DMS153 treated with DMSO at 0.1 percent for 48 hours (cell line): ENCODE measurements around the gene WWC1.
"Not testable (repeated sequence)": the region's sequence is repeated elsewhere in the genome, so short reads cannot be mapped to it uniquely, and the experiment has no call there.

Source experiments
- DNase-seq: peaks from one replicate; lab custom pipeline; 2025; ENCODE audit not compliant: unreplicated experiment; lab: John Stamatoyannopoulos, UW

The WWC1 gene

DNA sequence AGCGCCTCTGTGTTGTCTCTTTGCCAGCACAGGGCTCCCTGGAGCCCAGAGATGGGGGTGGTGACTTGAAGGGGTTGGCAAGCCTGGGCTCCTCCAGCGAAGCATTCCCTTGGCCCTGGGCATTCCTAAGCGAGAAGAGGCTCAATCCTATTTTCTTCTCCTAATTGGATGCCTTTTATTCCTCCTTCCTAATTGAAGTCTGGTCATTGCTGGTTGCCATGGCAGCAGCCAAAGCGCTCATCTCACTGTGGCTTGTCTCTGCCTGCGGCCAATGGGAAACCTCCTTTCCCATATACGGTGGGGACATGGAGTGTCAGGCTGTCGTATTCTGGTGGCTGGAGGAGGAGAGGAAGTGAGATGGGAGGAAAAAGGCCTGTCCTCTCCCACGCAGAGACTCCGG is 142.6 kb downstream of the WWC1 start:
- no peak for DNase-seq

- no peak for DNase-seq
Measured at GRCh38 chr5:168434746-168435321, 143.4 kb downstream of the WWC1 start.

DNA sequence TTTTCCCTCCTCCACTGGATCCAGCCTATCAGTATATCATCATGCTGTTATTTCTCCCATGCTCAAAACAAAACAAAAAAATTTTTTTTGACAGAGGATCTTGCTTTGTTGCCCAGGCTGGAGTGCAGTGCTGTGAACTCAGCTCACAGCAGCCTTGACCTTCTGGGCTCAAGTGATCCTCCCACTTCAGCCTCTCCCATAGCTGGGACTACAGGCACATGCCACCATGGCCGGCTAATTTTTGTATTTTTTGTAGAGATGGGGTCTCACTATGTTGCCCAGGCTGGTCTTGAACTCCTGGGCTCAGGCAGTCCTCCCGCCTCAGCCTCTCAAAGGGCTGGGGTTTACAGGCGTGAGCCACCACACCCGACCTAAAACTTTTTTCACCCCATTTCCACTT is 143.9 kb downstream of the WWC1 start:
- not testable (repeated sequence) for DNase-seq

- DNase-seq, result no peak
Measured at GRCh38 chr5:168438349-168438748, 146.9 kb downstream of the WWC1 start.

DNA sequence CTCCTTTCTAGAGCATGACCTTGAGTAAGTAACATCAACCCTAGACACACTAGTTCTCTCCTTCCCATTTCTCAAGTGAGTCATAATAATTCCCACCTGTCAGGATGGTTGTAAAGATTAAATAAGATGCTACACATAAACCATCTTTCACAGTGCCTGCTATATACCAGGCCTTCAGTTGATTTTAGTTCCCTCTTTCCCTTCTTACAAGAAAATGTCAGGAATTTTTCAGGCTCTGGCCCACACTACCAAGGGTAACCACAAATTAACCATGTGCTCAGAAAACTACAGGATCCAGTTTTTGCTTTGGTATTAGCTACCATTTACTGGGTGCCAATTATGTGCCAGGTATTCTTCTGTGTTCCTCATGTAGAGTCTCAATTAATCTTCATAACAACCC is 152.1 kb downstream of the WWC1 start:
- no peak for DNase-seq

DNA sequence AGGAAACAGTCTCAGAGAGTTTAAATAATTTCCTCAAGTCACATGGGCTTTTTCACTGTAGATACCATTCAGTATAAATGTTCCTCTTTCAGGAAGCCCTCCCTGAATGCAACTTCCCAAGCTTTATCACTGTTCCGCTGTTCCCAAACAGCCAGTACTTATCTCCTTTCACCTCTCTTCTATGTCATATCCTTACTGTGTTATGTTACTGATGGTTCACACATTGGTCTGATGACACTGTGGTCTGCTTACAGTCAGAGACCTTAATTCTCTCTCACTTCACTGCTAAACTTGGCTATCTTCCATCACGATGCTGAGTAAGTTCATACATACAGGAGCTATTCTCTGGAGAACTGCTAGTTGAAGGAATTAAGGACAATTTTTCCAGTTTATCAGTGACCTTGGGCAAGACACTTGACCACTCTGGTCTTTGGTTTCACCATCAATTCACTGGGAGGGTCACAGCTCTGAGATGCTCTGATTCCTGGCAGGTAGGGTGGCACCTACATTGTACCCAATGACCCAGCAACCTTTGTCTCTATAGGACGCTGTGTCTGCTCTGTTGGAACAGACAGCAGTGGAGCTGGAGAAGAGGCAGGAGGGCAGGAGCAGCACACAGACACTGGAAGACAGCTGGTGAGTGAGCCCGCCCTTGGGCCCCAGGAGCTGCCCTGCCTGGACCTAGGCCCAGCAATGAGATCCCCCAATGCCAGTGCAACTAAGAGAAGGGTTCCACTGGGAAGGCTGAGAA is 152.7 kb downstream of the WWC1 start:
- no peak for DNase-seq

DNA sequence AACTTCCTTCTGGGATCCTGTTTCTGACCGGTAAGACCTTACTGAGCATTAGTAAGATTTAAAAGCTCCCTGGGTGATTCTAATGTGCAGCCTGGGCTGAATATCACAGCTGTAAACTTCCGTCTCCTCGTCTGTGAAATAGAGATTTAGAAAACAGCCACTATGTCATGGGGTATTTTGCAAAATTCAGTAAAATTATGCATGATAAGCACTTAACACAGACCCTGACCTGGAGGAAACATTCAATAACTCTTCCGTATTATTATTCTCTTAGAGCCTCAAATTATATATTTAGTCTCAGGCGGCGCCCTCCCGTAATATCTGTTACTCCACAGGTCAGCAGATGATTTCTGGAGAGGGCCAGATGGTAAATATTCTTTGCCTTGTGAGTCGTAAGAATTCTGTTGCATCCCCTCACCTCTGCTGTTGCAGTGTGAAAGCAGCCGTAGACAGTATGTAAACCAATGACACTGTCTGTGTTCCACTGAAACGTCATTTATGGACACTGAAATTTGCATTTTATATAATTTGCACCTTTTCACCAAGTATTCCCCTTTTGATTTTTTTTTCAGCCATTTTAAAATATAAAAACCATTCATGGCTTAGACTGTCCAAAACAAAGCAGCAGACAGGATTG is 155.7 kb downstream of the WWC1 start:
- no peak for DNase-seq

- DNase-seq, result no peak
Measured at GRCh38 chr5:168447808-168448207, 156.4 kb downstream of the WWC1 start.

DNA sequence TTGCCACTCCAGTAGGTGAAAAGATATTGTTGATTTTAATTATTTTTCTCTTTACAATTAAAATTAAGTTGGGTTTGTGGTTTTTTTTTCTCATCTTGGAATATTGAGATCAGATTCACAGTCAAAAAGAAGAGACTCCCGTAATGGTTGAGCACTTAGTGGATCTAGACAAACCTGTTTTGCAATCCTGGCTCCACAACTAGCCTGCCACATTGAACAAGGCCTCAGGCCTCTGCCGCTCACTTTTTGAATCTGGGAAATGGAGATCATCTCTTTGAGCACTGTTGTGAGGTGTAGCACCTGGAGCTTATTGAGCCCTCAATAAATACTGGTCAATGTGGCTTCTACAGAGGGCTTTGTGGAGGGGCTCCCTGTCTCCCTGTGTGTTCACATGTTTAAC is 157.7 kb downstream of the WWC1 start:
- DNase-seq, result no peak

DNA sequence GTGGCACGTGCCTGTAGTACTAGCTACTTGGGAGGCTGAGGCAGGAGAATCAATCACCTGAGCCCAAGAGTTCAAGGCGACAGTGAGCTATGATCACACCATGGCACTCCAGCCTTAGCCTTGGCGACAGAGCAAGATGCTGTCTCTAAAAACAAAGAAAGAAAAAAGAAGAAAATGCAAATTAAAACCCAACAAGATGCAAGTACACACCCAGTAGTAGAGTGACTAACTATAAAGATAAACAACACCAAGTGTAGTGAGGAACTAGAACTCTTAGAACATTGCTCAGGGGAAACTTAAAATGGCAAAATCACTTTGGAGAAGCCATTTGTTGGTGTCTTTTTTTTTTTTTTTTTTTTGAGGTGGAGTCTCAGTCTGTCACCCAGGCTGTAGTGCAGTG is 160.1 kb downstream of the WWC1 start:
- DNase-seq, result no peak

GRCh38 chr5:168455201-168455600 is 163.8 kb downstream of the WWC1 start:
- DNase-seq, result no peak

DNA sequence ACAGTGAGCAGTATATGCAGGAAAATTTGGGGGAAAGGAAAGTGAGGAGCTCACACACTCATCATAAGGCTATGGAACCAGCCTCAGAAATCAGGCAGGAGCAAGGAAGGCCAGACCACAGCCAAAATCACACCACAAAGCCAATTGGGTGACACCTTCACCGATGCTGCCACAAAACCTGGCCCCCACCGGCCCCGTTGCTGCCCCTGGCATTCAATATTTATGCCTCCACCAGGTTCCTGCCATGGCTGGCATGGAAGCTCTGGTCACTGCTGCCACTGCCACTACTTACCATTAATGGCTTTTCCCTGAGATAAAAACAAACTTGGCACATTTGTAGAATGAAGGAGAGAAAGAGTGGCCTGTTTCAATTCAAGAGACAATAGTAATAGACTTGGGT is 166.1 kb downstream of the WWC1 start:
- DNase-seq, result no peak

DNA sequence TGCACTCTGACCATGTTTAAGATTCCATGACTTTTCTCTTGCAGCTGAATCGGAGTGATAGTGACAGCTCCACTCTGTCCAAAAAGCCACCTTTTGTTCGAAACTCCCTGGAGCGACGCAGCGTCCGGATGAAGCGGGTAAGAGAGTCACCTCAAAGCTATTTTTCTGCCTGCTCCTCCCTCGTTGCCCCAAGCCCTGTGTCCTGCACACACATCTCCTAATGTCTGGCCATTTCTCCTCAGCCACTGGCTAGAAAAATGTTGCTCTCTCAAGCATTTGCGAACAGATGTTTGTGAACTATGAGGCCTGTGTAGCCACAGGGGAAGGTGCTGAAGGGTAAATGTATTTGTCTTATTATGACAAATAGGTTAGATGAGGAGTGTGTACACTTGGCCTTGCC is 169.2 kb downstream of the WWC1 start:
- DNase-seq, result no peak

DNA sequence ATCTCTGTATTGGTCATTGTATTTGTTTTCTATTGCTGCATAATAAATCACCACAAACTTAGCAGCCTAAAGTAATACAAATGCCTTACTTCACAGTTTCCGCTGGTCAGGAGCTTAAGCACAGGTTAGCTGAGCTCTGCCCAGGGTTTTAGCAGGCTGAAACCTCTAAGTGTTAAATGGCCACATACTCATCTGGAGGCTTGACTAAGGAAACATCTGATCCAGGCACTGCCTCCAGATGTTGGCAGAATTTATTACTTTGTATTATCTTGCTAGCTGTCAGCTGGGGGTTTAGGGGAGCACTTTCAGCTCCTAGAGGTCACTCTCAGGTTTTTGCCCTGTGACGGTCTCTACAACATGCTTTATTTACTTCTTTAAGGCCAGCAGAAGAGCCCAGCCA is 171.6 kb downstream of the WWC1 start:
- no peak for DNase-seq

DNA sequence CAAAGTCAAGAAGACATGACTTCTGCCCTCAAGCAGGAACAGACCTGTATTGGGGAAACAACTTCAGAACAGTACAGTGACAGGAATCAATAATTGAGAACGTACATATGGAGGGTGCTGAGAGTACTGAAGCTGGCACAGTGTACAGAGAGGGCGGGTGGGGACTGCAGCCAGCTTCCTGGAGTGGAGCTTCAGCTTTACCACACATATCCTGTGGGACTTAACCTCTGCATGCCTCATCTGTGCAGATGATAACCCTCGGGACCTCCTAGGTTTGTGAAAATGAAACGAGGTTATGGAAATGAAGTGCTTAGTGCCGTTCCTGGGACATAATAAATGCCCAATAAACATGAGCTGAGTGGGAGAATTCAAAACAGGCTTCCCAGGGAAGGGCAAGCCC is 172.8 kb downstream of the WWC1 start:
- no peak for DNase-seq

- DNase-seq, result no peak
Measured at GRCh38 chr5:168464641-168465040, 173.2 kb downstream of the WWC1 start.

GRCh38 chr5:168467755-168468330 is 176.4 kb downstream of the WWC1 start:
- DNase-seq, result no peak

DNA sequence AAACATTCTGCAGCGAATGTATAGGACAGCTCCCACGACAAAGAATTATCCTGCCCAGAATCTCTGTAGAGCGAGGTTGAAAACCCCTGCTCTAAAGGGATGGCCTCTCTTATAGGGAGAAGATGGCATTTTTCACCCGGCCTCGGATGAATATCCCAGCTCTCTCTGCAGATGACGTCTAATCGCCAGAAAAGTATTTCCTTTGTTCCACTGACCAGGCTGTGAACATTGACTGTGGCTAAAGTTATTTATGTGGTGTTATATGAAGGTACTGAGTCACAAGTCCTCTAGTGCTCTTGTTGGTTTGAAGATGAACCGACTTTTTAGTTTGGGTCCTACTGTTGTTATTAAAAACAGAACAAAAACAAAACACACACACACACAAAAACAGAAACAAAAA is 177.4 kb downstream of the WWC1 start:
- no peak for DNase-seq

DNA sequence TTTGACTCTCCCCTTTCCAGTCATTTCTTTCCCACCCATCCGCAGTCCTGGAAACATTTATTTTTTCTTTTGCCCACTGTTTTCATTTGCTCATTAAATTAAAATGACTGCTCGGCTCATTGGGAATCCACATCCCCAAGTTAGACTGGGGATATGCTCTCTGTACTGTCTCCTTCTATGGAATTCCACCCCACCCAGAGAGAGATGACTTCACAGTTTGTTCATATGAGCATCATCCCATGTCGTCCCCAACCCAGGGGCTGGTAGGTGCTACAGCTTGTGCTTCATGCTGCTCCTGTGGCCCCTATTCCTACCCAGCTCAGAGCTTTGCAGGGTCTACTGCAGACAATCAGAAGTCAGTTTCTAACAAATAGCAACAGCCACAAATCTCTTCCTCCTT is 178.4 kb downstream of the WWC1 start:
- no peak for DNase-seq

DNA sequence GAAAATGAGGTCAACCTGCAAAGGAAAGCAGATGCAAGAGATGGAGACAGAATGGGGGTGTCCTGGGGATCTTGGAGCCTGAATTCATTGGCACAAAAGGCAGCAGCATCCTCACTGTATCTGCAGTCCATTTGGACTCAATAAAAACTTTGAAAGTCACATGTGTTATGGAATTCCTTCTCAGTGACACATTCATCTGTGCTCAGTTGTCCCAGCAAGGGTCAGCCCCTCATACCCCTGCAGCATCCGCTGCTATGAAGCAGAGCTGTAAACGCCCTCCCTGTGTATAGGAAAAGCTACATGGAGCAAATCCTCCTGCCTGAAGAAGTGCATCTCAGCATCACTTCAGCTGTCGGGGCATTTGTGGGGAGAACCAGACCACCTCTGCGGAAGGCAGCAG is 180.3 kb downstream of the WWC1 start:
- DNase-seq, result no peak

GRCh38 chr5:168472329-168472728 is 180.9 kb downstream of the WWC1 start:
- no peak for DNase-seq

DNA sequence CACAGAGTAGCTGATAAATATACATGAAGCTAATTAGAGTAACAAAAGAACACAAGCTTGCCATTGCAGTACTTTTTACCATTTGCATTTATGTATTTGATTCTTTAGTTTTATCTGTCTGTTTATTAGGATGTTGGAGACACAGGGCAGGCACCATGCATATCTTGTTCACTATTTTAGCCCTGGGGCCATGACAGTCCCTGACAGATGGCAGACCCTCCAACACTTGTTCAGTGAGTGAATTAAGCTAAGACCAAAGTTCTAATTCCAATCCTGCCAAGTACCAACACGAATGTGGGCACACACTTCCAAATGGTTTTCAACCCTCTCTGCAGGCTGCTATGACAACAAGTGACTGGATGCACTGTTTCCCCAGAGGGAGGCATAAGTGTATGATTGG is 182.9 kb downstream of the WWC1 start:
- DNase-seq, result no peak
